CD14-positive monocyte (primary cell): ENCODE measurements around the gene NIPBL. TPM values are rescaled to one million over a fixed set of nuclear protein-coding genes. Genes with fewer than 3 reads are reported as not detected.
"Not testable (repeated sequence)": the region's sequence is repeated elsewhere in the genome, so short reads cannot be mapped to it uniquely, and the experiment has no call there.

Source experiments
- DNase-seq, 3 donors: peaks; one replicate each; pipeline ENCODE4 v3.0.0-alpha.2; 2011 to 2022
- H2AFZ ChIP-seq: 2 replicates; pipeline ENCODE4 v1.6.0; 2012; ENCODE audit warnings: mild to moderate bottlenecking, low read depth, low read length, inconsistent platforms; ENCODE audit not compliant: insufficient read depth, poor library complexity, severe bottlenecking
- H3K27ac ChIP-seq, 2 donors: 1 replicate in 1 of 2; 2 replicates in 1 of 2; pipeline ENCODE4 v1.5.1; 2012 to 2013; ENCODE audit warnings: low read length in 2 of 2, control low read depth in 1 of 2, inconsistent platforms in 1 of 2, low read depth in 1 of 2, mild to moderate bottlenecking in 1 of 2
- H3K27me3 ChIP-seq, 2 donors: one replicate each; pipeline versions ENCODE4 v1.6.0 to v1.6.1; 2011 to 2013; ENCODE audit warnings: low read length in 2 of 2; ENCODE audit not compliant: control insufficient read depth in 2 of 2, insufficient read depth in 2 of 2
- H3K36me3 ChIP-seq, 2 donors: replicated peaks in 1 of 2; 1 replicate in 1 of 2; 2 replicates in 1 of 2; pipeline versions ENCODE4 v1.5.1 to v1.6.1; 2012 to 2013; ENCODE audit warnings: low read length in 2 of 2, control low read depth in 1 of 2, inconsistent platforms in 1 of 2, mild to moderate bottlenecking in 1 of 2; ENCODE audit not compliant: insufficient read depth in 2 of 2, control insufficient read depth in 1 of 2
- H3K4me1 ChIP-seq, 2 donors: 1 replicate in 1 of 2; 2 replicates in 1 of 2; pipeline versions ENCODE4 v1.5.1 to v1.6.1; 2012 to 2013; ENCODE audit warnings: low read length in 2 of 2, control low read depth in 1 of 2, inconsistent platforms in 1 of 2, mild to moderate bottlenecking in 1 of 2, moderate library complexity in 1 of 2; ENCODE audit not compliant: insufficient read depth in 2 of 2, control insufficient read depth in 1 of 2
- H3K4me2 ChIP-seq: replicated peaks from 2 replicates; pipeline ENCODE3; 2012; ENCODE audit warnings: low read length, moderate library complexity, mild to moderate bottlenecking; ENCODE audit not compliant: poor library complexity, severe bottlenecking; ENCODE audit errors: extremely low read depth
- H3K4me3 ChIP-seq, 3 experiments: fragments of 200-600 bp in 1 of 3; sonication (generic) in 1 of 3; replicated peaks in 1 of 3; 1 replicate in 2 of 3; 2 replicates in 1 of 3; pipeline ENCODE4 v1.5.1; 2011 to 2013; ENCODE audit warnings: low read length in 3 of 3, mild to moderate bottlenecking in 3 of 3, control low read depth in 2 of 3, low read depth in 2 of 3, inconsistent platforms in 1 of 3, moderate library complexity in 1 of 3
- H3K79me2 ChIP-seq: 2 replicates; pipeline ENCODE4 v1.6.0; 2012; ENCODE audit warnings: mild to moderate bottlenecking, control low read depth, inconsistent platforms, low read length, moderate library complexity; ENCODE audit not compliant: insufficient read depth
- H3K9ac ChIP-seq: 2 replicates; pipeline ENCODE4 v1.6.0; 2017; ENCODE audit warnings: low read length, mild to moderate bottlenecking; ENCODE audit not compliant: insufficient read depth, poor library complexity, severe bottlenecking
- H3K9me3 ChIP-seq, 2 donors: replicated peaks in 1 of 2; 1 replicate in 1 of 2; 2 replicates in 1 of 2; pipeline versions ENCODE4 v1.5.1 to v1.6.1; 2012 to 2013; ENCODE audit warnings: low read length in 2 of 2, control low read depth in 1 of 2; ENCODE audit not compliant: control insufficient read depth in 1 of 2, insufficient read depth in 1 of 2
- H4K20me1 ChIP-seq: 2 replicates; pipeline ENCODE4 v1.6.0; 2012; ENCODE audit warnings: mild to moderate bottlenecking, low read length, control low read depth, moderate library complexity; ENCODE audit not compliant: insufficient read depth
- H3K27ac Mint-ChIP-seq, 7 donors: one replicate each; pipeline ENCODE4 v1.8.0; 2020; ENCODE audit warnings: mild to moderate bottlenecking in 7 of 7, mixed read lengths in 7 of 7, moderate library complexity in 6 of 7, inconsistent platforms in 2 of 7
- H3K27me3 Mint-ChIP-seq, 3 donors: one replicate each; pipeline ENCODE4 v1.8.0; 2021 to 2022; ENCODE audit warnings: low read depth in 3 of 3, mild to moderate bottlenecking in 3 of 3, mixed read lengths in 3 of 3, moderate library complexity in 3 of 3, inconsistent platforms in 1 of 3
- H3K36me3 Mint-ChIP-seq, 2 donors: one replicate each; pipeline ENCODE4 v1.8.0; 2020; ENCODE audit warnings: mixed read lengths in 2 of 2, inconsistent platforms in 1 of 2, mild to moderate bottlenecking in 1 of 2
- H3K4me1 Mint-ChIP-seq: one replicate; pipeline ENCODE4 v1.8.0; 2020; ENCODE audit warnings: mild to moderate bottlenecking, mixed read lengths
- H3K4me3 Mint-ChIP-seq, 2 donors: one replicate each; pipeline ENCODE4 v1.8.0; 2020; ENCODE audit warnings: mild to moderate bottlenecking in 2 of 2, mixed read lengths in 2 of 2, moderate library complexity in 1 of 2
- H3K9me3 Mint-ChIP-seq, 7 donors: one replicate each; pipeline ENCODE4 v1.8.0; 2020 to 2022; ENCODE audit warnings: mixed read lengths in 7 of 7, mild to moderate bottlenecking in 6 of 7, moderate library complexity in 6 of 7, inconsistent platforms in 2 of 7
- WGBS: methylation state at CpG from one replicate; pipeline ENCODE4 v1.1.5; 2013; ENCODE audit warnings: missing lambda C conversion rate; ENCODE audit not compliant: insufficient coverage; 5-methylcytosine and 5-hydroxymethylcytosine counted together
- intact Hi-C, 2 donors: fragments of 100-400 bp; cut with micrococcal nuclease; formaldehyde crosslinking; loops; one replicate each; pipeline versions ENCODE4 v1.15.0 to v1.15.1; 2023
- polyA plus RNA-seq, 3 donors: library from polyadenylated mRNA; depleted of rRNA in 1 of 3; unstranded in 2 of 3; stranded (reverse) in 1 of 3; fragments of 300-500 nt in 2 of 3; fragments of >200 nt in 1 of 3; fragmentation: Illumina TruSeq in 2 of 3; gene quantifications; 1 replicate in 2 of 3; 2 replicates in 1 of 3; pipeline ENCODE4 v1.2.3, GENCODE V29; 2012 to 2021
- TF ChIP-seq, protein P1 (sequence below): fragments of 200-600 bp; IDR thresholded peaks from one replicate; pipeline ENCODE4 v1.8.0; 2022; ENCODE audit warnings: antibody characterized with exemption, mild to moderate bottlenecking

NIPBL gene
- polyA plus RNA-seq, 3 donors = 6.6 to 36.0 (median 16.2) TPM

DNA sequence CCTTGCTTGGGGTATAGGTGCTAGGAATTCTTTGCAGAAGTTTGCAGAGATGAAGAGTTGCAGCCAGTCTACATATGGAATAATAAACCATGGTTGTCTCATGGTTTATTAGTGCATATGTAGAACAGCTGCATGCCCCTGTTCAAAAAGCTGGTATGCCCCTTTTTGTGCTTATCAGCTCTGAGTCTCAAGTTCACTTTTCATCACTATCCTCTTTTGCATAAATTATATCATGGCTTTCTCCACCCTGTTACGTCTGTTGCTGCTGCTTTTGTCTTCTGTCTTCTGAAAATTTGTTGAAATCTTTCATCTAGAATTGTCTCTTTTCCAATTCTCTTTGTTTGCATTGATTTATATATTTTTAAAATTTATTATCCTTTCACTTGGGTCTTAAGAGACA is 200.6 kb downstream of the NIPBL start:
- Mint-ChIP-seq H3K4me3 (no peak overlapping the region), H3K4me1 (no peaks in the 10 kb centered on the region), H3K36me3 (peaks cover 7 to 8% of the 10 kb centered on the region in 2 donors), H3K27ac (no peak overlapping the region), H3K27me3 (peaks cover 0 to 2% (median 0%) of the 10 kb centered on the region in 3 donors), H3K9me3 (peaks cover 0 to 3% (median 0%) of the 10 kb centered on the region in 7 donors)
- Histone ChIP-seq H2AFZ (no peak overlapping the region), H4K20me1 (no peaks in the 10 kb centered on the region), H3K9ac (no peak overlapping the region), H3K4me3 (no peak overlapping the region), H3K4me1 (peaks cover 0 to 2% of the 10 kb centered on the region in 2 donors), H3K27ac (no peak overlapping the region), H3K79me2 (no peaks in the 10 kb centered on the region), H3K27me3 (no peaks in the 10 kb centered on the region), H3K36me3 (no peaks in the 10 kb centered on the region), H3K4me2 (no peak overlapping the region), H3K9me3 (no peaks in the 10 kb centered on the region)
- WGBS = no CpG with 5 or more reads among the region's 1 CpG
- TF ChIP-seq, protein P1, sequence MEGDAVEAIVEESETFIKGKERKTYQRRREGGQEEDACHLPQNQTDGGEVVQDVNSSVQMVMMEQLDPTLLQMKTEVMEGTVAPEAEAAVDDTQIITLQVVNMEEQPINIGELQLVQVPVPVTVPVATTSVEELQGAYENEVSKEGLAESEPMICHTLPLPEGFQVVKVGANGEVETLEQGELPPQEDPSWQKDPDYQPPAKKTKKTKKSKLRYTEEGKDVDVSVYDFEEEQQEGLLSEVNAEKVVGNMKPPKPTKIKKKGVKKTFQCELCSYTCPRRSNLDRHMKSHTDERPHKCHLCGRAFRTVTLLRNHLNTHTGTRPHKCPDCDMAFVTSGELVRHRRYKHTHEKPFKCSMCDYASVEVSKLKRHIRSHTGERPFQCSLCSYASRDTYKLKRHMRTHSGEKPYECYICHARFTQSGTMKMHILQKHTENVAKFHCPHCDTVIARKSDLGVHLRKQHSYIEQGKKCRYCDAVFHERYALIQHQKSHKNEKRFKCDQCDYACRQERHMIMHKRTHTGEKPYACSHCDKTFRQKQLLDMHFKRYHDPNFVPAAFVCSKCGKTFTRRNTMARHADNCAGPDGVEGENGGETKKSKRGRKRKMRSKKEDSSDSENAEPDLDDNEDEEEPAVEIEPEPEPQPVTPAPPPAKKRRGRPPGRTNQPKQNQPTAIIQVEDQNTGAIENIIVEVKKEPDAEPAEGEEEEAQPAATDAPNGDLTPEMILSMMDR = no peak
- DNase-seq = no peak
- intact Hi-C loops = no loop called here

DNA sequence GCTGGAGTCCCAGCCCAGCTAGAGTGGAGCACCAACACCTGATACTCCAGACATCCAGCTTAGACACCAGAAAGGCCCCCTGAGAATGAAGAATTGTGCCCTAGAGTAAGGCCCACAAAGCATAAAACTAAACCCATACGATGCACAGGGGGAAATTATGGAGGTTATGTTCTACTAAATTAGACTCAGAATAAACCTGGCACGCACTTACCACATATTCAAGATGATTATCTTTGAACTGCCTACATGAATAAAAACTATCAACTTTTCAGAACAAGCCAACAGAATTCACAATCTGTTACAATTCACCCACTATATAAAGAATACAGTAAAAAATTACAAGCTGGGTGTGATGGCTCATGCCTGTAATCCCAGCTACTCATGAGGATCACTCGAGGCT is 204.1 kb downstream of the NIPBL start:
- no peaks in the 10 kb centered on the region for H3K27me3 ChIP-seq
- Mint-ChIP-seq H3K36me3 (peaks cover 8 to 11% of the 10 kb centered on the region in 2 donors), H3K9me3 (peaks cover 0 to 5% (median 0%) of the 10 kb centered on the region in 7 donors), H3K4me1 (no peaks in the 10 kb centered on the region), H3K27me3 (peaks cover 0 to 2% (median 0%) of the 10 kb centered on the region in 3 donors), H3K27ac (no peak overlapping the region), H3K4me3 (no peak overlapping the region)
- WGBS = no CpG with 5 or more reads among the region's 3 CpGs
- H3K27ac ChIP-seq = no peak overlapping the region
- H3K36me3 ChIP-seq = no peaks in the 10 kb centered on the region
- TF ChIP-seq, protein P1 = no peak
- no peak for DNase-seq
- H3K79me2 ChIP-seq = no peaks in the 10 kb centered on the region
- no peak overlapping the region for H3K4me2 ChIP-seq
- H2AFZ ChIP-seq = no peak overlapping the region
- no peaks in the 10 kb centered on the region for H4K20me1 ChIP-seq
- no peak overlapping the region for H3K4me3 ChIP-seq
- intact Hi-C loops = no loop called here
- H3K9ac ChIP-seq = no peak overlapping the region
- H3K9me3 ChIP-seq = no peaks in the 10 kb centered on the region
- H3K4me1 ChIP-seq = no peaks in the 10 kb centered on the region

DNA sequence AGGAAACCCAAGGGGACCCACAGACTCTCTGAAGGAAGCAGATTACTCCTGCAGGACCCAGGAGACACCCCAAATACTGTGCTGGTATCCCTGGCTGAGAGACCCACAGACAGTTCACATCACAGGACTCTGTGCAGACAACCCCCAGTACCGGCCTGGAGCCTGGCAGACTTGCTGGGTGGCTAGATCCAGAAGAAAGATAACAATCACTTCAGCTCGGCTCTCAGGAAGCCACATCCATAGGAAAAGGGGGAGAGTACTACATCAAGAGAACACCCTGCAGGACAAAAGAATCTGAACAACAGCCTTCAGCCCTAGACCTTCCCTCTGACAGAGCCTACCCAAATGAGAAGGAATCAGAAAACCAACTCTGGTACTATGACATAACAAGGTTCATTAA is 206.4 kb downstream of the NIPBL start:
- H3K4me2 ChIP-seq, H2AFZ ChIP-seq, H3K4me3 Mint-ChIP-seq, H3K9ac ChIP-seq, H3K27ac Mint-ChIP-seq, H3K36me3 ChIP-seq, H3K27me3 Mint-ChIP-seq, H3K4me1 Mint-ChIP-seq, H3K9me3 Mint-ChIP-seq, H3K9me3 ChIP-seq, H3K79me2 ChIP-seq, DNase-seq, H3K4me3 ChIP-seq, intact Hi-C loops, H3K27me3 ChIP-seq, H4K20me1 ChIP-seq, H3K27ac ChIP-seq, H3K4me1 ChIP-seq: not testable (repeated sequence)
- peaks cover 8 to 13% of the 10 kb centered on the region in 2 donors for H3K36me3 Mint-ChIP-seq
- WGBS = 67% methylated on average over 2 of the region's 2 CpGs
